HG03103 (cell line): Measurements from ENCODE around the gene CD200.

ENCODE experiments used
- ATAC-seq: cut with Tn5 transposase; IDR thresholded peaks from one replicate; pipeline ENCODE4 v1.9.1; 2021; ENCODE audit warnings: low read depth; ENCODE audit not compliant: unreplicated experiment

The CD200 gene

GRCh38 chr3:112333002-112333380 lies at the start of gene CD200:
Gene CD200 (plus strand): TSS chr3:112333156. CDS start chr3:112333213, 57 bp downstream.
- peak; percentile 68 for ATAC-seq

GRCh38 chr3:112289011-112289410 lies 43.9 kb upstream of the CD200 start:
- no peak for ATAC-seq

- peak; percentile 53 for ATAC-seq
Observed at GRCh38 chr3:112293368-112294321, 39.3 kb upstream of the CD200 start, which contains the start of gene SLC9C1. Gene SLC9C1 (minus strand): TSS chr3:112294216. CDS start chr3:112286791, 7,425 bp downstream.

- no peak for ATAC-seq
Observed at GRCh38 chr3:112297714-112298113, 35.2 kb upstream of the CD200 start.

GRCh38 chr3:112298781-112299180 lies 34.2 kb upstream of the CD200 start:
- no peak for ATAC-seq

- ATAC-seq, result no peak
Observed at GRCh38 chr3:112302150-112302830, 30.7 kb upstream of the CD200 start.

GRCh38 chr3:112302881-112303763 lies 29.8 kb upstream of the CD200 start:
- peak; percentile 53 for ATAC-seq

GRCh38 chr3:112303764-112304325 lies 29.1 kb upstream of the CD200 start:
- ATAC-seq, result peak; percentile 36

GRCh38 chr3:112304611-112305010 lies 28.3 kb upstream of the CD200 start:
- ATAC-seq, result no peak

GRCh38 chr3:112306825-112307224 lies 26.1 kb upstream of the CD200 start:
- no peak for ATAC-seq

- no peak for ATAC-seq
Observed at GRCh38 chr3:112307557-112307956, 25.4 kb upstream of the CD200 start.

GRCh38 chr3:112308151-112308911 lies 24.6 kb upstream of the CD200 start:
- no peak for ATAC-seq

GRCh38 chr3:112314649-112315048 lies 18.3 kb upstream of the CD200 start:
- ATAC-seq, result no peak

- no peak for ATAC-seq
Observed at GRCh38 chr3:112315791-112316190, 17.2 kb upstream of the CD200 start.

GRCh38 chr3:112319516-112320276 lies 13.3 kb upstream of the CD200 start:
- no peak for ATAC-seq

GRCh38 chr3:112320691-112321090 lies 12.3 kb upstream of the CD200 start:
- no peak for ATAC-seq

- ATAC-seq, result no peak
Observed at GRCh38 chr3:112321867-112322652, 10.9 kb upstream of the CD200 start.

GRCh38 chr3:112327371-112327951 lies 5.5 kb upstream of the CD200 start:
- peak; percentile 98 for ATAC-seq
